ENCODE measurements around the gene GYG2. TPM values are rescaled to one million over a fixed set of nuclear protein-coding genes. Genes with fewer than 3 reads are reported as not detected.
"Not testable (repeated sequence)": the region's sequence is repeated elsewhere in the genome, so short reads cannot be mapped to it uniquely, and the experiment has no call there.

The GYG2 gene
- total and polyA plus RNA-seq, 5 donors from 2014 or later = not detected

GRCh38 chrX:2801223-2801622 lies 27.5 kb upstream of the GYG2 start:
- Mint-ChIP-seq H3K36me3 (no peaks in the 10 kb centered on the region), H3K9me3 (peaks cover 0 to 1% (median 0%) of the 10 kb centered on the region in 7 donors), H3K27ac (no peak overlapping the region), H3K4me3 (no peak overlapping the region), H3K4me1 (no peaks in the 10 kb centered on the region), H3K27me3 (peaks cover under 1% of the 10 kb centered on the region)
- Histone ChIP-seq H3K4me1 (ENCODE audit: control insufficient read depth, insufficient read depth, low read length, poor library complexity, severe bottlenecking) (no peaks in the 10 kb centered on the region), H3K27ac (ENCODE audit: insufficient read depth, low read length, poor library complexity, severe bottlenecking) (no peak overlapping the region), H3K9me3 (ENCODE audit: control insufficient read depth in 2 of 2, low read length in 2 of 2) (no peaks in the 10 kb centered on the region), H3K36me3 (ENCODE audit: control insufficient read depth, insufficient read depth, low read length) (no peaks in the 10 kb centered on the region), H3K27me3 (ENCODE audit: control insufficient read depth, insufficient read depth, low read length) (no peaks in the 10 kb centered on the region), H3K4me3 (ENCODE audit: low read depth, low read length) (no peak overlapping the region)
- ATAC-seq (ENCODE audit: low read depth in 2 of 2) (no peak), DNase-seq (no peak)

GRCh38 chrX:2802376-2803090 lies 26.2 kb upstream of the GYG2 start:
- H3K4me3 Mint-ChIP-seq; DNase-seq; H3K27me3 Mint-ChIP-seq; H3K27me3 ChIP-seq (ENCODE audit: control insufficient read depth, insufficient read depth, low read length); H3K9me3 ChIP-seq (ENCODE audit: control insufficient read depth in 2 of 2, low read length in 2 of 2); H3K9me3 Mint-ChIP-seq; H3K27ac ChIP-seq (ENCODE audit: insufficient read depth, low read length, poor library complexity, severe bottlenecking); H3K36me3 Mint-ChIP-seq; H3K4me1 Mint-ChIP-seq; H3K4me1 ChIP-seq (ENCODE audit: control insufficient read depth, insufficient read depth, low read length, poor library complexity, severe bottlenecking); H3K27ac Mint-ChIP-seq; H3K36me3 ChIP-seq (ENCODE audit: control insufficient read depth, insufficient read depth, low read length); H3K4me3 ChIP-seq (ENCODE audit: low read depth, low read length); ATAC-seq (ENCODE audit: low read depth in 2 of 2): not testable (repeated sequence)

- ATAC-seq (ENCODE audit: low read depth in 2 of 2); H3K4me1 Mint-ChIP-seq; H3K4me3 ChIP-seq (ENCODE audit: low read depth, low read length); H3K27ac ChIP-seq (ENCODE audit: insufficient read depth, low read length, poor library complexity, severe bottlenecking); H3K4me1 ChIP-seq (ENCODE audit: control insufficient read depth, insufficient read depth, low read length, poor library complexity, severe bottlenecking); H3K27me3 Mint-ChIP-seq; H3K36me3 Mint-ChIP-seq; H3K9me3 Mint-ChIP-seq; DNase-seq; H3K9me3 ChIP-seq (ENCODE audit: control insufficient read depth in 2 of 2, low read length in 2 of 2); H3K36me3 ChIP-seq (ENCODE audit: control insufficient read depth, insufficient read depth, low read length); H3K4me3 Mint-ChIP-seq; H3K27ac Mint-ChIP-seq; H3K27me3 ChIP-seq (ENCODE audit: control insufficient read depth, insufficient read depth, low read length): not testable (repeated sequence)
These were observed 25.2 kb upstream of the GYG2 start for GRCh38 chrX:2803486-2803885.

- not testable (repeated sequence) for H3K4me3 ChIP-seq (ENCODE audit: low read depth, low read length); H3K4me1 ChIP-seq (ENCODE audit: control insufficient read depth, insufficient read depth, low read length, poor library complexity, severe bottlenecking); H3K27ac ChIP-seq (ENCODE audit: insufficient read depth, low read length, poor library complexity, severe bottlenecking); H3K4me3 Mint-ChIP-seq; H3K9me3 ChIP-seq (ENCODE audit: control insufficient read depth in 2 of 2, low read length in 2 of 2); H3K36me3 Mint-ChIP-seq; H3K9me3 Mint-ChIP-seq; H3K4me1 Mint-ChIP-seq; DNase-seq; H3K27ac Mint-ChIP-seq; ATAC-seq (ENCODE audit: low read depth in 2 of 2); H3K27me3 Mint-ChIP-seq; H3K27me3 ChIP-seq (ENCODE audit: control insufficient read depth, insufficient read depth, low read length); H3K36me3 ChIP-seq (ENCODE audit: control insufficient read depth, insufficient read depth, low read length)
These were observed 24.5 kb upstream of the GYG2 start for GRCh38 chrX:2804106-2804843.

GRCh38 chrX:2804858-2805257 lies 23.9 kb upstream of the GYG2 start:
- not testable (repeated sequence) for H3K9me3 Mint-ChIP-seq; H3K9me3 ChIP-seq (ENCODE audit: control insufficient read depth in 2 of 2, low read length in 2 of 2); H3K27ac Mint-ChIP-seq; H3K27me3 ChIP-seq (ENCODE audit: control insufficient read depth, insufficient read depth, low read length); H3K27ac ChIP-seq (ENCODE audit: insufficient read depth, low read length, poor library complexity, severe bottlenecking); DNase-seq; H3K4me3 ChIP-seq (ENCODE audit: low read depth, low read length); H3K27me3 Mint-ChIP-seq; ATAC-seq (ENCODE audit: low read depth in 2 of 2); H3K36me3 ChIP-seq (ENCODE audit: control insufficient read depth, insufficient read depth, low read length); H3K4me3 Mint-ChIP-seq; H3K4me1 Mint-ChIP-seq; H3K36me3 Mint-ChIP-seq; H3K4me1 ChIP-seq (ENCODE audit: control insufficient read depth, insufficient read depth, low read length, poor library complexity, severe bottlenecking)

GRCh38 chrX:2811271-2811670 lies 17.5 kb upstream of the GYG2 start:
- Mint-ChIP-seq H3K27ac (no peak overlapping the region), H3K4me3 (no peak overlapping the region), H3K27me3 (peaks cover 12% of the 10 kb centered on the region), H3K36me3 (no peaks in the 10 kb centered on the region), H3K4me1 (peaks cover 0 to 4% (median 0%) of the 10 kb centered on the region in 4 donors), H3K9me3 (peaks cover 0 to 5% (median 0%) of the 10 kb centered on the region in 7 donors)
- no peak overlapping the region for H3K4me3 ChIP-seq (ENCODE audit: low read depth, low read length)
- H3K4me1 ChIP-seq (ENCODE audit: control insufficient read depth, insufficient read depth, low read length, poor library complexity, severe bottlenecking) = no peaks in the 10 kb centered on the region
- H3K9me3 ChIP-seq (ENCODE audit: control insufficient read depth in 2 of 2, low read length in 2 of 2) = no peaks in the 10 kb centered on the region
- no peaks in the 10 kb centered on the region for H3K36me3 ChIP-seq (ENCODE audit: control insufficient read depth, insufficient read depth, low read length)
- ATAC-seq (ENCODE audit: low read depth in 2 of 2) (no peak), DNase-seq (no peak)
- no peaks in the 10 kb centered on the region for H3K27me3 ChIP-seq (ENCODE audit: control insufficient read depth, insufficient read depth, low read length)
- H3K27ac ChIP-seq (ENCODE audit: insufficient read depth, low read length, poor library complexity, severe bottlenecking) = no peak overlapping the region

GRCh38 chrX:2812161-2812907 lies 16.4 kb upstream of the GYG2 start:
- not testable (repeated sequence) for H3K4me1 Mint-ChIP-seq; H3K9me3 ChIP-seq (ENCODE audit: control insufficient read depth in 2 of 2, low read length in 2 of 2); H3K27me3 ChIP-seq (ENCODE audit: control insufficient read depth, insufficient read depth, low read length); H3K4me1 ChIP-seq (ENCODE audit: control insufficient read depth, insufficient read depth, low read length, poor library complexity, severe bottlenecking); H3K27ac ChIP-seq (ENCODE audit: insufficient read depth, low read length, poor library complexity, severe bottlenecking); H3K36me3 ChIP-seq (ENCODE audit: control insufficient read depth, insufficient read depth, low read length); ATAC-seq (ENCODE audit: low read depth in 2 of 2); H3K36me3 Mint-ChIP-seq; H3K9me3 Mint-ChIP-seq
- peak overlapping the region; percentile 41 for H3K4me3 ChIP-seq (ENCODE audit: low read depth, low read length)
- Mint-ChIP-seq H3K27ac (peak overlapping the region in 1 of 3 donors; percentile 77), H3K4me3 (peak overlapping the region in 2 of 4 donors; percentile 57 to 64), H3K27me3 (peaks cover 14% of the 10 kb centered on the region)
- peak; percentile 5 to 59 (median 38) for DNase-seq

All from CD4-positive, CD25-positive, alpha-beta regulatory T cell (primary cell).